K562 (cell line): Measurements from ENCODE around the gene PRDM4. TPM values are rescaled to one million over a fixed set of nuclear protein-coding genes. Genes with fewer than 3 reads are reported as not detected.

ENCODE experiments used
- ATF3 ChIP-seq, 2 experiments: fragments of 450-650 bp in 1 of 2; sonication (generic) in 1 of 2; formaldehyde crosslinking in 1 of 2; IDR thresholded peaks in 1 of 2; conservative IDR thresholded peaks in 1 of 2; 2 replicates each; pipeline versions ENCODE4 v1.6.1 to v1.8.1; 2016 to 2023; ENCODE audit warnings: mild to moderate bottlenecking in 2 of 2, moderate library complexity in 2 of 2, inconsistent platforms in 1 of 2, missing genetic modification reagents in 1 of 2
- CREB3 ChIP-seq: fragments of 450-650 bp; conservative IDR thresholded peaks from 2 replicates; pipeline ENCODE4 v1.6.1; 2016; ENCODE audit warnings: missing genetic modification characterization, low read depth, mild to moderate bottlenecking, missing compliant biosample characterization, moderate library complexity
- E2F5 ChIP-seq: sonication (generic); formaldehyde crosslinking; IDR thresholded peaks from 2 replicates; pipeline ENCODE4 v1.8.0; 2022; ENCODE audit warnings: mild to moderate bottlenecking, missing genetic modification reagents
- FOSL1 ChIP-seq: fragments of 200-800 bp; sonication (Bioruptor generic); conservative IDR thresholded peaks from 2 replicates; pipeline ENCODE4 v1.6.1; 2016; ENCODE audit warnings: missing genetic modification characterization, missing compliant biosample characterization
- FOXM1 ChIP-seq, 2 experiments: fragments of 450-650 bp in 1 of 2; sonication (generic) in 1 of 2; formaldehyde crosslinking in 1 of 2; IDR thresholded peaks; 2 replicates each; pipeline versions ENCODE4 v1.6.1 to v1.9.0; 2017 to 2022; ENCODE audit warnings: low read depth in 2 of 2, mild to moderate bottlenecking in 2 of 2, missing genetic modification reagents in 1 of 2, moderate library complexity in 1 of 2
- JUN ChIP-seq, 2 experiments: sonication (generic) in 1 of 2; formaldehyde crosslinking in 1 of 2; IDR thresholded peaks; 2 replicates each; pipeline versions ENCODE4 v1.6.1 to v1.8.0; 2012 to 2022; ENCODE audit warnings: borderline replicate concordance in 2 of 2, mild to moderate bottlenecking in 2 of 2, improper control_type of control experiment in 1 of 2, low read depth in 1 of 2, low read length in 1 of 2, missing genetic modification reagents in 1 of 2
- JUND ChIP-seq, 2 experiments: IDR thresholded peaks; 2 replicates in 1 of 2; 3 replicates in 1 of 2; pipeline ENCODE4 v1.6.1; 2011; ENCODE audit warnings: borderline replicate concordance in 2 of 2, low read depth in 2 of 2, low read length in 2 of 2, improper control_type of control experiment in 1 of 2, missing biosample characterization in 1 of 2, missing genetic modification characterization in 1 of 2, missing genetic modification reagents in 1 of 2
- L3MBTL2 ChIP-seq: fragments of 450-650 bp; IDR thresholded peaks from 2 replicates; pipeline ENCODE4 v1.6.1; 2016; ENCODE audit warnings: mild to moderate bottlenecking, moderate library complexity
- MAFF ChIP-seq: IDR thresholded peaks from 2 replicates; pipeline ENCODE4 v1.6.1; 2012; ENCODE audit warnings: low read length, improper control_type of control experiment
- NCOA6 ChIP-seq: fragments of 450-650 bp; IDR thresholded peaks from 2 replicates; pipeline ENCODE4 v1.6.1; 2017; ENCODE audit warnings: mild to moderate bottlenecking
- SREBF1 ChIP-seq: fragments of 150-350 bp; IDR thresholded peaks from 2 replicates; pipeline ENCODE4 v1.6.1; 2014; ENCODE audit warnings: antibody characterized with exemption, low read depth, low read length, borderline replicate concordance
- TEAD4 ChIP-seq, 2 experiments: sonication (generic) in 1 of 2; formaldehyde crosslinking in 1 of 2; IDR thresholded peaks; 2 replicates each; pipeline versions ENCODE4 v1.6.1 to v1.8.0; 2012 to 2022; ENCODE audit warnings: borderline replicate concordance in 1 of 2, inconsistent platforms in 1 of 2, low read length in 1 of 2, mild to moderate bottlenecking in 1 of 2, missing genetic modification reagents in 1 of 2
- ZNF507 ChIP-seq: conservative IDR thresholded peaks from 2 replicates; pipeline ENCODE4 v1.6.1; 2017; ENCODE audit warnings: missing genetic modification characterization, missing compliant biosample characterization
- polyA plus RNA-seq, 8 experiments: library from polyadenylated mRNA; depleted of rRNA in 4 of 8; stranded (reverse) in 5 of 8; unstranded in 3 of 8; fragments of >200 nt; fragmentation: Nextera tagmentation in 2 of 8; fragmentation: Illumina TruSeq in 1 of 8; extraction: Ambion mirVana in 2 of 8; extraction: Trizol in 1 of 8; gene quantifications; 2 replicates each; pipeline versions ENCODE4 v1.2.1 to v1.2.3, GENCODE V29; 2011 to 2014; ENCODE audit warnings: inconsistent platforms in 1 of 8, missing spikeins in 1 of 8
- total RNA-seq, 7 experiments: library from RNA; depleted of rRNA in 6 of 7; stranded (reverse); fragments of >200 nt in 6 of 7; fragmentation: Illumina TruSeq in 2 of 7; extraction: Trizol in 2 of 7; gene quantifications; 2 replicates each; pipeline versions ENCODE4 v1.2.1 to v1.2.3, GENCODE V29; 2011 to 2021; ENCODE audit warnings: low replicate concordance in 1 of 7
- TF ChIP-seq, protein P1 (sequence below): sonication (generic); formaldehyde crosslinking; IDR thresholded peaks from 2 replicates; pipeline ENCODE4 v1.8.1; 2022; ENCODE audit warnings: missing genetic modification reagents
- TF ChIP-seq, protein P2 (sequence below): fragments of 250-450 bp; sonication (Bioruptor Pico); IDR thresholded peaks from 2 replicates; pipeline ENCODE4 v1.4.0; 2020; ENCODE audit warnings: mild to moderate bottlenecking, moderate library complexity, borderline replicate concordance

The PRDM4 gene
- total and polyA plus RNA-seq, 9 of the 15 experiments (the other 6 are each of a cell fraction or from before 2014, with no cell fraction given) = 5.9 to 26.0 (median 20.0) TPM

DNA sequence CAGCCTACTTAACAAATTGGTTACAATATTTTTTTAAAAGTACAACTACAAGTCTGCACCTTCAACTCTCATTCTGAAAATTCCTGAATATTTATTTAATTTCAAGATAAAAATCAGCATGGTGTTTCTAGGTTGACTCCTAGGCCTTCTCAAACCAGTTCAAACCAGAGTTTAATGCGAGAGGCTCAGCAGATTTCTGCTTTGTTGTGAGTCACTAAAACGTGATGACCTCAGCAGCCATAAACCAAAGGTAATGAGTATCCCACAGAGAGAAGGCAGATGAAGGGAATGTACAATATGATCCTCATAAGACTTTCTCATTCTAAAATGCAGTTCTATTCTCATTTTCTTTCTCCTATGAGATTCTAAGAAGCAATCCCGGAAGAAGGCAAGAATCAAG is 1.5 kb downstream of the PRDM4 start (continued):
- TF ChIP-seq, protein P1, sequence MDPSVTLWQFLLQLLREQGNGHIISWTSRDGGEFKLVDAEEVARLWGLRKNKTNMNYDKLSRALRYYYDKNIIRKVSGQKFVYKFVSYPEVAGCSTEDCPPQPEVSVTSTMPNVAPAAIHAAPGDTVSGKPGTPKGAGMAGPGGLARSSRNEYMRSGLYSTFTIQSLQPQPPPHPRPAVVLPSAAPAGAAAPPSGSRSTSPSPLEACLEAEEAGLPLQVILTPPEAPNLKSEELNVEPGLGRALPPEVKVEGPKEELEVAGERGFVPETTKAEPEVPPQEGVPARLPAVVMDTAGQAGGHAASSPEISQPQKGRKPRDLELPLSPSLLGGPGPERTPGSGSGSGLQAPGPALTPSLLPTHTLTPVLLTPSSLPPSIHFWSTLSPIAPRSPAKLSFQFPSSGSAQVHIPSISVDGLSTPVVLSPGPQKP = no peak
- peak; percentile 91 for TF ChIP-seq JUND (IDR thresholded peaks at IDR 0.05; ENCODE audit: borderline replicate concordance, low read depth, low read length)
- peak; percentile 84 for TF ChIP-seq JUND (tag; IDR thresholded peaks at IDR 0.05; ENCODE audit: borderline replicate concordance, low read depth, low read length)
- TF ChIP-seq FOXM1 (IDR thresholded peaks at IDR 0.05; ENCODE audit: low read depth) = no peak
- TF ChIP-seq FOXM1 (CRISPR knock-in tag; IDR thresholded peaks at IDR 0.05; ENCODE audit: low read depth) = no peak
- peak; percentile 92 for TF ChIP-seq ATF3 (IDR thresholded peaks at IDR 0.05)
- TF ChIP-seq ATF3 (CRISPR knock-in tag; conservative IDR thresholded peaks at IDR 0.05) = no peak
- TF ChIP-seq FOSL1 (tag) = peak; percentile 91
- no peak for TF ChIP-seq CREB3
- no peak for TF ChIP-seq ZNF507 (tag)
- no peak for TF ChIP-seq TEAD4 (IDR thresholded peaks at IDR 0.05; ENCODE audit: low read length)
- no peak for TF ChIP-seq TEAD4 (CRISPR knock-in tag; IDR thresholded peaks at IDR 0.05; ENCODE audit: borderline replicate concordance)
- TF ChIP-seq SREBF1 = no peak
- no peak for TF ChIP-seq E2F5
- TF ChIP-seq L3MBTL2 = no peak
- TF ChIP-seq, protein P2, sequence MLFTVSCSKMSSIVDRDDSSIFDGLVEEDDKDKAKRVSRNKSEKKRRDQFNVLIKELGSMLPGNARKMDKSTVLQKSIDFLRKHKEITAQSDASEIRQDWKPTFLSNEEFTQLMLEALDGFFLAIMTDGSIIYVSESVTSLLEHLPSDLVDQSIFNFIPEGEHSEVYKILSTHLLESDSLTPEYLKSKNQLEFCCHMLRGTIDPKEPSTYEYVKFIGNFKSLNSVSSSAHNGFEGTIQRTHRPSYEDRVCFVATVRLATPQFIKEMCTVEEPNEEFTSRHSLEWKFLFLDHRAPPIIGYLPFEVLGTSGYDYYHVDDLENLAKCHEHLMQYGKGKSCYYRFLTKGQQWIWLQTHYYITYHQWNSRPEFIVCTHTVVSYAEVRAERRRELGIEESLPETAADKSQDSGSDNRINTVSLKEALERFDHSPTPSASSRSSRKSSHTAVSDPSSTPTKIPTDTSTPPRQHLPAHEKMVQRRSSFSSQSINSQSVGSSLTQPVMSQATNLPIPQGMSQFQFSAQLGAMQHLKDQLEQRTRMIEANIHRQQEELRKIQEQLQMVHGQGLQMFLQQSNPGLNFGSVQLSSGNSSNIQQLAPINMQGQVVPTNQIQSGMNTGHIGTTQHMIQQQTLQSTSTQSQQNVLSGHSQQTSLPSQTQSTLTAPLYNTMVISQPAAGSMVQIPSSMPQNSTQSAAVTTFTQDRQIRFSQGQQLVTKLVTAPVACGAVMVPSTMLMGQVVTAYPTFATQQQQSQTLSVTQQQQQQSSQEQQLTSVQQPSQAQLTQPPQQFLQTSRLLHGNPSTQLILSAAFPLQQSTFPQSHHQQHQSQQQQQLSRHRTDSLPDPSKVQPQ = no peak
- no peak for TF ChIP-seq NCOA6
- peak; percentile 83 for TF ChIP-seq JUN (IDR thresholded peaks at IDR 0.05; ENCODE audit: borderline replicate concordance, low read depth, low read length)
- no peak for TF ChIP-seq JUN (CRISPR knock-in tag; IDR thresholded peaks at IDR 0.05; ENCODE audit: borderline replicate concordance)
- TF ChIP-seq MAFF = peak; percentile 37; the same call in 1 of the 2 replicates
